GM19351 (cell line): Measurements from ENCODE around the gene BBX.
A peak's percentile ranks its signal among the peaks of the same experiment; 100 is the strongest.

ENCODE experiments used
- ATAC-seq: cut with Tn5 transposase; IDR thresholded peaks from one replicate; pipeline ENCODE4 v1.9.1; 2021; ENCODE audit warnings: mild to moderate bottlenecking, moderate library complexity; ENCODE audit not compliant: unreplicated experiment

The BBX gene

DNA sequence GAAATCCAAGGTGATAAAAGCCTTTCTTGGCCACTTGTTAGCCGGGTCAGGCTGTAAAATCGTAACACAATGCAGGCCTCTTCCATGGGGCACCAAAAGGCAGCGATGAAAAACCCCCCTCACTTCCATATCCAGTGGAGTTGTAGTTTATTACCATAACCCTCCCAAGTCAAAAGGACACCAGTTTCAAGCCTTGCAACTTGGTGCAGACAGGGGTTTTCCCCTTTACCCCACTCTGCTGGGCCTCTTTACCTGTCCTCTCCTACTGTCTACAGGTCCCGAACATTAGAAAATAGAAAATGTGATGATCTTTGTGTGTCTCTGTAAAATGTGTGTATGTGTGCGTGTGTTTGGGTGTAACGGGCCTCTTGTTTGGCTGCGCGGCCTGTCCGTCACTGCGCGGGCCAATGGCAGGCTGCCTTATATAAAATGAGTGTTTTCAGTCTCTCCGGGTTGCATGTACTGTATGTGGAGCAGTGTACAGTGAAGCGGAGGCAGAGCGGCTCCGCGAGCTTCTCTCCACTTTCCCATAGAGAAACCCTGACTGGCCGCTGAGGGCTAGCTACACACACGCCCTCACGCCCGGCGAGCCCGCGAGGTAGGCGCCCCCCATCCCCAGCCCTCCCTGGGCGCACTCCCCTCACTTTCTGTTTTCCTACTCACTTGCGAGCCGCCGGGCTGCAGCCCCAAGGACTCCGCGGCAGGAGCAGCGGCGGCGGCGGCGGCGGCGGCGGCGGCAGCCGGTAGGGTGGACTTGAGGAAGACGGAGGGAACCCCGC, at the start of gene BBX:
BBX (plus strand) TSS at position 453 of the 779 bp plus-strand sequence. CDS start 187,499 bp downstream, outside the sequence.
- peak; percentile 88 for ATAC-seq

- ATAC-seq = no peak
Measured at GRCh38 chr3:107476462-107476861, 46.3 kb upstream of the BBX start.

DNA sequence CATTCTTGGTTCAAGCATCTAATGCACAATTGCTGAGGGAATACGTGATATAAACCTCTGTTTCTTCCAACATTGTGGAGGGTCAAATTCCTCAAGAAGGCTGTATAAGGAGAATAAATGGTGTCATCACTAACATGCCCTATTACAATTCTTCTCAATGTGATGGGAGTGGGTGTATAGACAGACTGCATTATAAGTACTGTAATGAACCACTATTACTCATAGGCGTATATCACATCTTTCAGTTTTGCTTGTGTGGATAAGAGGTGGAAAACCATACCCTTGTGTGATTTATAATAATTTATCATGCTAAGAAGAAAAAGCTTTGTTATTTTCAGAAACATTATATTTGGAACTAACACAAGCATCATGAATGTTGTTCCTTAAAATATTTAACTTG, 35.3 kb upstream of the BBX start:
- no peak for ATAC-seq

DNA sequence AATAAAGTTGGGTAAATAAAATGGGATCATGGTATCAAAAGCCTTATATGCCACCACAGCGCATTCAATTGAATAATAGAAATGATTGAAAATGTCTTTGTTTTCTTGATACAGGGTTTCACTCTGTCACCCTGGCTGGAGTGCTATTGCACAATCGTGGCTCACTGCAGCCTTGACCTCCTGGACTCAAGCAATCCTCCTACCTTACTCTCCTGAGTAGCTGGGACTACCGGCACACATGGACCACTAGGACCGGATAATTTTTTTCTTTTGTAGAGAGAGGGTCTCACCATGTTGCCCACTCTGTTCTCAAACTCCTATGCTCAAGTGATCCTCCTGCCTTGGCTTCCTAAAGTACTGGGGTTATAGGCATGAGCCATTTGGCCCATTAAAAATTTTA, 33.8 kb upstream of the BBX start:
- no peak for ATAC-seq

- no peak for ATAC-seq
Measured at GRCh38 chr3:107493134-107493533, 29.6 kb upstream of the BBX start.

DNA sequence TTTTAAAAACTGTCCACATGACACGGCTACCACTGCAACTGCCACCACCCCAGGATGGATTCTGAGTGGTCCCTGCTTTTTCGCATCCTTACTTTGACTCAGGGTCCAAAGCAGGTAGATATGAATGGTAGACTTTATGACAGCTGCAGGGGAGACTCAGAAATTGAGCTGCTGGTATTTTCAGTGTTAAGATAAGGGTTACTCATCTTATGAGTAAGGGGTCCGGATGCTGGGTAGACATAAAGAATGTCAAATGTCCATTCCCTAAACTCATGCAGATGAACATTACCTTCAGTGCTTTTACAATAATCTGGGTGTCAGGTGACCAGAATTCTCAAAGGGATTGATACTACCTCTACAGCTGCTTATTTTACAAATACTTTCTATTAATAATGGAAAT, 25.9 kb upstream of the BBX start:
- ATAC-seq = no peak

GRCh38 chr3:107498646-107499045, 24.1 kb upstream of the BBX start:
- ATAC-seq = no peak

DNA sequence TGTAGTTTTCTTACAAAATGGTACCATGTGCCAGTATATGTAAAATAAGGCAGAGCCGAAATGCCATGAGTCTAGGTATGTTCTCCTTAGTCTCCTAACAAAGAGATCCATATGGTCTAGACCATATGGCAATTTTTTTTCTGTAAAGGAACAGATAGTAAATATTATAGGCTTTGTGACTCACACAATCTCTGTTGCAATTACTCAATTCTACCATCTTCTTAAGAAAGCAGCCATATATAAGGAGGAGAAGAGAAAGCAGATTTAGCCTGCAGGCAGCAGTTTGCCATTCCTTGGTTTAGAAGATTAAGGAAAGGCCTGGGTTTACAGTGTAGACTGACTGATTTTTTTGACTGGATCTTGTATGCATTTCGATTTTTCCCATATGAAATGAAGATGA, 16.3 kb upstream of the BBX start:
- ATAC-seq = no peak

DNA sequence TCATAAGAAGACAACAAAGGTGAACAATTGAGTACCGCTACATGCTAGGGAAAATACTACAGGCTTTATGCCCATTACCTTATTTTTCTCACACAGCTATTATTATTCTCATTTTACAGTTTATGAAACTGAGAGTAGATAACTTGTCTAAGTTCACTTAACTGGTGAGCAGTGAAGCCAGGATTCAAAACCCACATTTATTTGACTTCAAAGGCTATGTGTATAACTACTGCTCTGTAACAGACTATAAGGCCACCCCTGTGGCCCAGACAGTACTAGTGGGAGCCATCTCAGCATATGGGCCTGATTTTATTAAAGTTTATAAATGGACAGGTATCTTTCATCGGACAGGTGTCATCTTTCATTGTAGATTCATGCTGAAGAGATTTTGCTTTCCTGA, 14.4 kb upstream of the BBX start:
- ATAC-seq = no peak

GRCh38 chr3:107512108-107512507, 10.7 kb upstream of the BBX start:
- ATAC-seq = no peak

- no peak for ATAC-seq
Measured at GRCh38 chr3:107514453-107514852, 8.3 kb upstream of the BBX start.

GRCh38 chr3:107516475-107516874, 6.3 kb upstream of the BBX start:
- ATAC-seq = no peak

DNA sequence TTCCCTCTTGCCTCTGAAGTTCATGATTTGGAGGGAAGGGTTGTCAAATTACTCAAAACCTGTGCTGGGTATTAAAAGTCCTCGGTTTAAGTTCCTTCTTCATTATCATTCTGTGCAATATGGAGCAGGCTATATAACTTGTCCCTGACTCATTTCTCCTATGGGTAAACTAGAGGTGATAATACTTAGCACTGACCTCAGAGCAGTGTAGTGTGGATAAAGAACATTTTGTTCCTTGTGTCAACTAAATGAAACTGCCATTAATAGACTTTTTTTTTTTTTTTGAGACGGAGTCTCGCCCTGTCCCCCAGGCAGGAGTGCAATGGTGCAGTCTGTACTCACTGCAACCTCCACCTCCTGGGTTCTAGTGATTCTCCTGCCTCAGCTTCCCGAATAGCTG, 2.2 kb upstream of the BBX start:
- ATAC-seq = no peak

DNA sequence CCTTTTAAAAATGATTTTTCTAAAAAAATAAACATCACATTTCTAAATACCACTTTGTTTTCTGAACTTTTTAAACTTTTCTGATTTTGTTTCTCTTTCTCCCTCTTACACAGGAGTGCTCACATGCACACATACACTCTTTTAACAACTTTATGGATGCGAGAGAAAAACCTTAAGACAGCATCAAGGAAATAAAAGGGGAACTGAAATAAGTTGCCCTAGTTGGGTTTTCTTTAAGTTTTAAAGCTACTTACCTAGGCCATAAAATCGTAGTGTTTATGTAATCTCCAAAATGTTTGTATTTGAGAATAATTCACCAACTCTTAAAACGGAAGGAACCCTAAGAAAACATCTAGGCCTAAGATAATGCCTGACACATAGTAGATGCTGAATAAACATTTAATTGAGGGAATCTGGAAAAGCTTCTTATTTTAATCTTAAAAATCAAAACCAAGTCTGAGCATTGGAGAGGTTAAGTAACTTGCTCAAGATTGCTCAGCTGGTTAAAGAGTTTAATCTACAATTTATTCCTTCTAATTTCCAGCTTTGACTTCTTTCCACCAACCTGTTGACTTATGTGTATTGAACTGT, 1.2 kb upstream of the BBX start:
- no peak for ATAC-seq

GRCh38 chr3:107523289-107523538, 452 bp downstream of the BBX start:
- ATAC-seq = peak; percentile 18

GRCh38 chr3:107523539-107524325, 970 bp downstream of the BBX start:
- peak; percentile 29 for ATAC-seq

DNA sequence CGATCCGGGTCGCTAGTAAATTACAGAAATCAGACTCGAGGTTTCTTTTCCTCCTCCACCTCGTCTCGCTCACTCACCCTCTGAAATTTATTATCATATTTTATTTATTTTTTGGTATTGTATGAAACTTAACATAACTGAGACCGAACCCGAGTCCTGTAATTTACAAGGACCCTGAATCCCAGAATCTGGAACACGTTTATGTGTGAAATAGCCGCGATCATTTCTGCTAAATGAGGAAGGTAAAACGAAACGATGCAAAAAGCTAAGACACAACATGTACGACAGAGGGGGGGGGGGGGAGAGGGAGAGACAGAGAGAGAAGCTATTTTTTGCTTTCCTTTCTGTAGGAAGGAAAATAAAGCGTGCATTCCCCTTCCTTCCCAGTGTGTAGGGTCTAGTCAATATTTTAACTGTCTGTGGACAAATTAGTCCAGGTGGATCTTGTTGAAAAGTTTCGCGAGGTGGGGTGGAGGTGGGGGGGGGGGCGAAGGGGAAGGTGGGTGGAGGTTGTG, 1.6 kb downstream of the BBX start:
- ATAC-seq = no peak

GRCh38 chr3:107524841-107525643, 2.3 kb downstream of the BBX start:
- no peak for ATAC-seq

GRCh38 chr3:107525644-107526305, 3.0 kb downstream of the BBX start:
- no peak for ATAC-seq

- no peak for ATAC-seq
Measured at GRCh38 chr3:107531917-107532469, 9.2 kb downstream of the BBX start.
